Heart left ventricle (tissue), 16 donors: ENCODE measurements around the gene FAU. TPM values are rescaled to one million over a fixed set of nuclear protein-coding genes. Genes with fewer than 3 reads are reported as not detected.

ENCODE experiments used
- ATAC-seq, 4 donors: fragments of 200-7000 bp; cut with Tn5 transposase; one replicate each; pipeline ENCODE4 v1.9.1; 2020 to 2022; ENCODE audit warnings: moderate library complexity in 4 of 4, mild to moderate bottlenecking in 3 of 4, moderate number of reproducible peaks in 1 of 4
- DNase-seq, 5 donors: peaks; one replicate each; pipeline ENCODE4 v3.0.0-alpha.2; 2020
- H3K27ac ChIP-seq, 12 donors: fragments of 200-600 bp; sonication (generic) in 4 of 12; one replicate each; pipeline versions ENCODE4 v1.5.0 to v1.8.0; 2016 to 2022; ENCODE audit warnings: mild to moderate bottlenecking in 2 of 12
- H3K27me3 ChIP-seq, 9 donors: fragments of 200-600 bp; sonication (generic) in 2 of 9; one replicate each; pipeline versions ENCODE4 v1.5.1 to v1.8.0; 2016 to 2022; ENCODE audit warnings: mild to moderate bottlenecking in 3 of 9
- H3K36me3 ChIP-seq, 9 donors: fragments of 200-600 bp; sonication (generic) in 2 of 9; one replicate each; pipeline versions ENCODE4 v1.5.0 to v1.8.0; 2018 to 2022; ENCODE audit warnings: mild to moderate bottlenecking in 2 of 9
- H3K4me1 ChIP-seq, 12 donors: fragments of 200-600 bp; sonication (generic) in 4 of 12; one replicate each; pipeline versions ENCODE4 v1.5.0 to v1.8.0; 2016 to 2022; ENCODE audit warnings: mild to moderate bottlenecking in 3 of 12
- H3K4me3 ChIP-seq, 12 donors: fragments of 200-600 bp; sonication (generic) in 4 of 12; one replicate each; pipeline versions ENCODE4 v1.5.0 to v1.8.0; 2017 to 2022; ENCODE audit warnings: mild to moderate bottlenecking in 9 of 12, moderate library complexity in 4 of 12
- H3K9me3 ChIP-seq, 12 donors: fragments of 200-600 bp; sonication (generic) in 4 of 12; one replicate each; pipeline versions ENCODE4 v1.5.0 to v1.8.0; 2016 to 2022; ENCODE audit warnings: mild to moderate bottlenecking in 1 of 12
- POLR2A ChIP-seq, 2 donors: fragments of 450-650 bp; IDR thresholded peaks; one replicate each; pipeline ENCODE4 v1.6.1; 2017; ENCODE audit warnings: antibody characterized with exemption in 2 of 2, mild to moderate bottlenecking in 2 of 2, moderate library complexity in 2 of 2
- WGBS, 4 donors: extraction: QIAGEN DNeasy Blood & Tissue Kit in 2 of 4; methylation state at CpG; one replicate each; pipeline versions ENCODE4 v1.1.5 to v1.1.7; 2013 to 2018; 5-methylcytosine and 5-hydroxymethylcytosine counted together
- intact Hi-C, 10 donors: fragments of 100-400 bp; cut with DNase I; formaldehyde crosslinking; loops; one replicate each; pipeline versions ENCODE4 v1.11.1 to v1.14.2; 2022
- polyA plus RNA-seq, 2 donors: library from polyadenylated mRNA; stranded (reverse); fragments of 200-250 nt; gene quantifications; one replicate each; pipeline ENCODE4 v1.2.3, GENCODE V29; 2013
- total RNA-seq, 9 donors: library from RNA; depleted of rRNA in 2 of 9; stranded (reverse); fragments of >200 nt in 2 of 9; fragmentation: NEBNext Ultra II Directional in 3 of 9; extraction: Animal tissue kit (Norgen Biotek cat#: 25700) in 3 of 9; gene quantifications; one replicate each; pipeline versions ENCODE4 v1.1.0 to v1.2.4, GENCODE V29; 2016 to 2023
- TF ChIP-seq, protein P1 (sequence below), 12 donors: fragments of 200-600 bp; sonication (generic) in 4 of 12; IDR thresholded peaks; one replicate each; pipeline versions ENCODE4 v1.5.0 to v1.8.0; 2018 to 2022; ENCODE audit warnings: antibody characterized with exemption in 12 of 12, mild to moderate bottlenecking in 5 of 12
- donor health status: ischemic (EF 13 %, LVEDD 7.1; RV severe dilation, severe dysfunction).
- donor health status: healthy with polysubstance abuse.
- donor health status: DM: no; HTN: yes; CAD: no.
- donor health status: DM: no; HTN: no; CAD: no.
- donor health status: ischemic (EF 25% LVEDD 6.9; RV normal size, moderate dysfunction).
- donor health status: ischemic (EF 25% LVEDD 5.7; RV mildly dilated, moderate dysfunction).
- donor health status: healthy.
- donor health status: DM: yes; HTN: yes; CAD: no.
- donor health status: ischemic (EF 35%, LVEDD 5.7; RV mildly dilated, moderate dysfunction).
- donor health status: nonischemic (EF 11% LVEDD 7.7; RV severe dilation, severe dysfunction).
- donor health status: DM: yes; HTN: yes; CAD: no.
- donor health status: PGD.
- donor health status: ischemic (EF 29% LVEDD 5.4; RV normal size, mild dysfunction).
- donor health status: nonischemic (EF 23%, LVEDD 6.1; RV moderate dilation, normal function).

FAU gene
- total and polyA plus RNA-seq, 11 donors, result 388 to 1,119 (median 641) TPM

DNA sequence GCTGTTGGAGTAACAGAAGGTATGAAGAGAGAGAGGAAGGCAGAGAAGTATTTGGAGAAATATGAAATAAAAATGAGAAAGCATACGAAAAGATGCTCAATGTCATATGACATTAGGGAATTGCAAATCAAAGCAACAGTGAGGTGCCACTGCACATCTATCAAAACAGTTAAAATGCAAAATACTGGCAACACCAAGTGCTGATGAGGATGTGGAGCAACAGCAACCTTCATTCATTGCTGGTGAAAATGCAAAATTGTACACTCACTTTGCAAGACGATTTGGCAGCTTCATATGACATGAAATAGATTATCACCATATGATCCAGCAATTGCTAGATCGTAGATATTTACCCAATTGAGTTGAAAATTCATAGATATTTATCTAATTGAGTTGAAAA is 38.7 kb upstream of the FAU start:
- no peak for TF ChIP-seq POLR2A (IDR thresholded peaks at IDR 0.05)
- TF ChIP-seq, protein P1, sequence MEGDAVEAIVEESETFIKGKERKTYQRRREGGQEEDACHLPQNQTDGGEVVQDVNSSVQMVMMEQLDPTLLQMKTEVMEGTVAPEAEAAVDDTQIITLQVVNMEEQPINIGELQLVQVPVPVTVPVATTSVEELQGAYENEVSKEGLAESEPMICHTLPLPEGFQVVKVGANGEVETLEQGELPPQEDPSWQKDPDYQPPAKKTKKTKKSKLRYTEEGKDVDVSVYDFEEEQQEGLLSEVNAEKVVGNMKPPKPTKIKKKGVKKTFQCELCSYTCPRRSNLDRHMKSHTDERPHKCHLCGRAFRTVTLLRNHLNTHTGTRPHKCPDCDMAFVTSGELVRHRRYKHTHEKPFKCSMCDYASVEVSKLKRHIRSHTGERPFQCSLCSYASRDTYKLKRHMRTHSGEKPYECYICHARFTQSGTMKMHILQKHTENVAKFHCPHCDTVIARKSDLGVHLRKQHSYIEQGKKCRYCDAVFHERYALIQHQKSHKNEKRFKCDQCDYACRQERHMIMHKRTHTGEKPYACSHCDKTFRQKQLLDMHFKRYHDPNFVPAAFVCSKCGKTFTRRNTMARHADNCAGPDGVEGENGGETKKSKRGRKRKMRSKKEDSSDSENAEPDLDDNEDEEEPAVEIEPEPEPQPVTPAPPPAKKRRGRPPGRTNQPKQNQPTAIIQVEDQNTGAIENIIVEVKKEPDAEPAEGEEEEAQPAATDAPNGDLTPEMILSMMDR (IDR thresholded peaks at IDR 0.05), result no peak
- H3K9me3 ChIP-seq, result no peaks in the 10 kb centered on the region
- no peak overlapping the region for H3K27ac ChIP-seq
- H3K4me3 ChIP-seq, result no peak overlapping the region
- no peaks in the 10 kb centered on the region for H3K4me1 ChIP-seq
- no peak for DNase-seq
- H3K27me3 ChIP-seq, result no peaks in the 10 kb centered on the region
- ATAC-seq, result no peak
- no peaks in the 10 kb centered on the region for H3K36me3 ChIP-seq
- WGBS, 4 donors, result 79 to 84% (median 81%) methylated on average over 3 of the region's 3 CpGs
- intact Hi-C loops, result no loop called here

DNA sequence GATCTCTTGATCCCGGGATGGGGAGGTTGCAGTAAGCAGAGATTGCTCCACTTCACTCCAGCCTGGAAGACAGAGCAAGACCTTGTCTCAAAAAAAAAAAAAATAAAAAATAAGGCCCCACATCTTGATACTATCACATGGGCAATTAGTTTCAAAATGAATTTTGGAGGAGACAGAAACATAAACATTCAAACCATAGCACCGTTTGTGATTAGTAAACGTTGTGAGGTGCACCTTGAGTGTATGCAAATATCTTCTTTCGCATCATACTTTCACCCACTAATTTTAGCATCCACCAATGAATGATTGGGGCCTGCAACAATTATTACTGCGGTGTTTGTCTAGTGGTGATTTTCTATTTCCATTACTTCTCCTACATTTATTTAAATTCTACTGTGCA is 37.1 kb upstream of the FAU start:
- no peaks in the 10 kb centered on the region for H3K9me3 ChIP-seq
- intact Hi-C loops, result no loop called here

DNA sequence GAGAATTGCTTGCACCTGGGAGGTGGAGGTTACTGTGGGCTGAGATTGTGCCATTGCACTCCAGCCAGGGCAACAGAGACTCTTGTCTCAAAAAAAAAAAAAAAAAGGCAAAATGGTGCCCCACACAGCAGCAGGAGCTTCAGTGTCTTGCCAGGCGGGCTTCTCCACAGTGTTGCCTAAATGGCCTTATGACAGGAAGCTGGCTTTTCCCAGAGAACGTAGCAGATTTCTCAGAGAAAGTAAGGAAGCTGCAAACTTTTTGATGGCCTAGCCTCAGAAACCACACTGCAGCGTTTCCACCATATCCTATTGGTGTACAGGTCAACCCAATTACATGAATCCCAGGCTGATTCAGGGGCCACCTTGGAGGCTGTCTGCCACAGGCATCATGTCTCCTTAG is 35.4 kb upstream of the FAU start:
- Histone ChIP-seq H3K4me1 (peaks cover 0 to 5% (median 0%) of the 10 kb centered on the region in 12 donors), H3K36me3 (no peaks in the 10 kb centered on the region), H3K27ac (no peak overlapping the region), H3K27me3 (no peaks in the 10 kb centered on the region), H3K4me3 (no peak overlapping the region), H3K9me3 (no peaks in the 10 kb centered on the region)
- ATAC-seq (no peak), DNase-seq (no peak)
- intact Hi-C loops, result no loop called here
- 62 to 77% (median 67%) methylated on average over 3 of the region's 3 CpGs for WGBS, 4 donors
- TF ChIP-seq POLR2A (IDR thresholded peaks at IDR 0.05), result no peak
- TF ChIP-seq, protein P1 (IDR thresholded peaks at IDR 0.05), result no peak

More for the DNA sequence above, 37.1 kb upstream of the FAU start:
- Histone ChIP-seq H3K27ac (no peak overlapping the region), H3K4me1 (no peaks in the 10 kb centered on the region), H3K27me3 (no peaks in the 10 kb centered on the region), H3K4me3 (no peak overlapping the region), H3K36me3 (no peaks in the 10 kb centered on the region)
- TF ChIP-seq, protein P1 (IDR thresholded peaks at IDR 0.05), result no peak
- TF ChIP-seq POLR2A (IDR thresholded peaks at IDR 0.05), result no peak
- ATAC-seq (no peak), DNase-seq (no peak)
- 81 to 88% (median 82%) methylated on average over 5 of the region's 5 CpGs for WGBS, 4 donors

DNA sequence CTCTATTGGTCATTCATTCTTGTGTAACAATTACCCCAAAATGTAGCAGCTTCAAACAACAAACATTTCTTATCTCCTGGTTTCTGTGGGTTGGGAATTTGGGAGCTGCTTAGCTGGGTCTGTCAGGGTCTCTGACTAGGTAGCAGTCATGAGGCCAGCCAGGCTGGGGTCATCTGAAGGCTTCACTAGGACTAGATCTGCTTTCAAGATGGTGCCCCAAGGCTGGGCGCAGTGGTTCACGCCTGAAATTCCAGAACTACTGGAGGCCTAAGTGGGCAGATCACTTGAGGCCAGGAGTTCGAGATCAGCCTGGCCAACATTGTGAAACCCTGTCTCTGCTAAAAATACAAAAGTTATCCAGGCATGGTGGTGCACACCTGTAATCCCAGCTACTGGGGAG is 35.0 kb upstream of the FAU start:
- no peaks in the 10 kb centered on the region for H3K36me3 ChIP-seq
- no peak for TF ChIP-seq POLR2A (IDR thresholded peaks at IDR 0.05)
- no peaks in the 10 kb centered on the region for H3K9me3 ChIP-seq
- DNase-seq (no peak), ATAC-seq (no peak)
- H3K4me1 ChIP-seq, result peaks cover 0 to 9% (median 0%) of the 10 kb centered on the region in 12 donors
- H3K4me3 ChIP-seq, result no peak overlapping the region
- H3K27ac ChIP-seq, result no peak overlapping the region
- WGBS, 4 donors, result 83 to 90% (median 89%) methylated on average over 1 to 3 of the region's 3 CpGs
- intact Hi-C loops, result no loop called here
- H3K27me3 ChIP-seq, result no peaks in the 10 kb centered on the region

DNA sequence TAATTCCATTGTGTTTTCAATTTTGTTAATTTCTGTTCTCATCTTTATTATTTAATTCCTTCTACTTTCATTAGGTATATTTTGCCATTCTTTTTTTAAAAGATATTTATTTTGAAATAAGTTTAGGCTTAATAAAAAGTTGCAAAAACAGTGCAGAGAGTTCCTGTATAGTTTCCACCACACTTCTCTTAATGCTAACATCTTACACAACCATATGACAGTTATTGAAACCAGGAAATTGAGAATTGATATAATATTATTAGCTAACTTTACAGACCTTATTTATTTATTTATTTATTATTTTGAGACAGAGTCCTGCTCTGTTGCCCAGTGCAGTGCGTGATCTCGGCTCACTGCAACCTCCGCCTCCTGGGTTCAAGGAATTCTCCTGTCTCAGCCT is 34.3 kb upstream of the FAU start:
- intact Hi-C loops, result no loop called here
- H3K9me3 ChIP-seq, result no peaks in the 10 kb centered on the region
- no peak for ATAC-seq
- TF ChIP-seq, protein P1 (IDR thresholded peaks at IDR 0.05), result no peak
- TF ChIP-seq POLR2A (IDR thresholded peaks at IDR 0.05), result no peak
- peaks cover 0 to 15% (median 0%) of the 10 kb centered on the region in 12 donors for H3K4me1 ChIP-seq
- H3K4me3 ChIP-seq, result no peak overlapping the region
- no peak overlapping the region for H3K27ac ChIP-seq
- H3K27me3 ChIP-seq, result no peaks in the 10 kb centered on the region
- DNase-seq, result no peak
- no peaks in the 10 kb centered on the region for H3K36me3 ChIP-seq
- 95 to 97% (median 96%) methylated on average over 3 of the region's 3 CpGs for WGBS, 4 donors
